MCF 10A (cell line): ENCODE data around the gene ST8SIA1. TPM values are rescaled to one million over a fixed set of nuclear protein-coding genes. Genes with fewer than 3 reads are reported as not detected.

Experiments
- total RNA-seq: library from RNA; stranded (reverse); gene quantifications from 2 replicates; pipeline ENCODE4 v1.2.3, GENCODE V29; 2022

ST8SIA1 gene
- total RNA-seq, 1 experiment from 2014 or later, result 3.8 TPM

Other genes with a start within 250 kb of the ST8SIA1 start
- 16.9 and 21.4 TPM in 2 replicates for gene C2CD5, start 209.8 kb upstream of the ST8SIA1 start, total RNA-seq